Measurements from ENCODE around the gene DCD.

The DCD gene

DNA sequence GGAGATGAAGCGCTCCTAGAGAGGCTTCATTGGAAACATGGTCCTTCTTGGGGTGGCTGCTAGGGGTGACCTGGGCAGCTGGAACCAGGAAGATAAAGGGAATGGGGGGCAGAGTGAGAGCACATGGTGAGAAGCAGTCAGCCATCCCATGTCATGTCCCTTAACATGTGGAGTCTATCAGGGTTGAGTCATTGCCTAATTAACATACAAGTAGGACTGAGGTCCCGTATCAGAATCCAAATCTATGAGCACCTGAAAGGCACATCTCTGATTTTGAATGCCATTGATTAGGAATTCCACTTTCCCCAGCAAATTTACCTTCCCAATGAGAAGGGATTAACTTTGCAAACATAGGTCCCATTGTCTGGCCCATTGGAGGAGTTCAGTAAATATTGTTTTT is 39.4 kb downstream of the DCD start:
- no peaks in the 10 kb centered on the region for H3K4me1 ChIP-seq

GRCh38 chr12:54608156-54608555 is 40.0 kb downstream of the DCD start:
- no peak overlapping the region for H3K4me3 ChIP-seq (ENCODE audit: low read depth, low read length)
- no peaks in the 10 kb centered on the region for H3K4me1 ChIP-seq
- H3K27me3 ChIP-seq = peaks cover 7% of the 10 kb centered on the region; the same call in 1 of the 2 replicates
- no peaks in the 10 kb centered on the region for H3K9me3 ChIP-seq
- no peak for DNase-seq
- TF ChIP-seq, protein P1, sequence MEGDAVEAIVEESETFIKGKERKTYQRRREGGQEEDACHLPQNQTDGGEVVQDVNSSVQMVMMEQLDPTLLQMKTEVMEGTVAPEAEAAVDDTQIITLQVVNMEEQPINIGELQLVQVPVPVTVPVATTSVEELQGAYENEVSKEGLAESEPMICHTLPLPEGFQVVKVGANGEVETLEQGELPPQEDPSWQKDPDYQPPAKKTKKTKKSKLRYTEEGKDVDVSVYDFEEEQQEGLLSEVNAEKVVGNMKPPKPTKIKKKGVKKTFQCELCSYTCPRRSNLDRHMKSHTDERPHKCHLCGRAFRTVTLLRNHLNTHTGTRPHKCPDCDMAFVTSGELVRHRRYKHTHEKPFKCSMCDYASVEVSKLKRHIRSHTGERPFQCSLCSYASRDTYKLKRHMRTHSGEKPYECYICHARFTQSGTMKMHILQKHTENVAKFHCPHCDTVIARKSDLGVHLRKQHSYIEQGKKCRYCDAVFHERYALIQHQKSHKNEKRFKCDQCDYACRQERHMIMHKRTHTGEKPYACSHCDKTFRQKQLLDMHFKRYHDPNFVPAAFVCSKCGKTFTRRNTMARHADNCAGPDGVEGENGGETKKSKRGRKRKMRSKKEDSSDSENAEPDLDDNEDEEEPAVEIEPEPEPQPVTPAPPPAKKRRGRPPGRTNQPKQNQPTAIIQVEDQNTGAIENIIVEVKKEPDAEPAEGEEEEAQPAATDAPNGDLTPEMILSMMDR (IDR thresholded peaks at IDR 0.05; ENCODE audit: low read depth, low read length) = no peak
- H3K36me3 ChIP-seq = no peaks in the 10 kb centered on the region

More for the DNA sequence above, 39.4 kb downstream of the DCD start:
- Histone ChIP-seq H3K9me3 (no peaks in the 10 kb centered on the region), H3K36me3 (no peaks in the 10 kb centered on the region), H3K4me3 (ENCODE audit: low read depth, low read length) (no peak overlapping the region), H3K27me3 (peaks cover 7% of the 10 kb centered on the region; the same call in 1 of the 2 replicates)
- TF ChIP-seq, protein P1 (IDR thresholded peaks at IDR 0.05; ENCODE audit: low read depth, low read length) = no peak
- no peak for DNase-seq

DNA sequence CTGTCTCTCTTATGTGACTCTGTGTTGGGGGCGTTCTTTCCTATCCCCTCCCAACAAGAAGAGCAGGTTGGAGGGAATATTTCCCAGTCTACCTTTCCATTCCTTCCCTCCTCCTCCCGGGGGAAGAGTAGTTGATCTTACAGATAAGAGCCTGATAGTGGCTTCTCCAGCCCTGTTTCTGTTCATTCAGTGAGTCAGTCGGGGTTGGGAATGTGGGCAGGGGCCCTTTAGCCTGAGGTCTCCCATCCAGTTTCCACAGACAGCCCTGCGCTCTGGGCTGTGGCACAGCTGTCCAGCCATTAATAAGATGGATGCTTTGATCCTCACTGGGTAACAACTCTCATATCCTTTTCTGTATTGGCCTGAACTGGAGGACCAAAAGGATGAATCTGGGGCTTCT is 41.6 kb downstream of the DCD start:
- H3K4me3 ChIP-seq (ENCODE audit: low read depth, low read length) = no peak overlapping the region
- TF ChIP-seq, protein P1 (IDR thresholded peaks at IDR 0.05; ENCODE audit: low read depth, low read length) = no peak
- H3K27me3 ChIP-seq = peaks cover 7% of the 10 kb centered on the region; the same call in 1 of the 2 replicates
- DNase-seq = no peak
- H3K9me3 ChIP-seq = no peaks in the 10 kb centered on the region
- H3K4me1 ChIP-seq = no peaks in the 10 kb centered on the region
- H3K36me3 ChIP-seq = no peaks in the 10 kb centered on the region

DNA sequence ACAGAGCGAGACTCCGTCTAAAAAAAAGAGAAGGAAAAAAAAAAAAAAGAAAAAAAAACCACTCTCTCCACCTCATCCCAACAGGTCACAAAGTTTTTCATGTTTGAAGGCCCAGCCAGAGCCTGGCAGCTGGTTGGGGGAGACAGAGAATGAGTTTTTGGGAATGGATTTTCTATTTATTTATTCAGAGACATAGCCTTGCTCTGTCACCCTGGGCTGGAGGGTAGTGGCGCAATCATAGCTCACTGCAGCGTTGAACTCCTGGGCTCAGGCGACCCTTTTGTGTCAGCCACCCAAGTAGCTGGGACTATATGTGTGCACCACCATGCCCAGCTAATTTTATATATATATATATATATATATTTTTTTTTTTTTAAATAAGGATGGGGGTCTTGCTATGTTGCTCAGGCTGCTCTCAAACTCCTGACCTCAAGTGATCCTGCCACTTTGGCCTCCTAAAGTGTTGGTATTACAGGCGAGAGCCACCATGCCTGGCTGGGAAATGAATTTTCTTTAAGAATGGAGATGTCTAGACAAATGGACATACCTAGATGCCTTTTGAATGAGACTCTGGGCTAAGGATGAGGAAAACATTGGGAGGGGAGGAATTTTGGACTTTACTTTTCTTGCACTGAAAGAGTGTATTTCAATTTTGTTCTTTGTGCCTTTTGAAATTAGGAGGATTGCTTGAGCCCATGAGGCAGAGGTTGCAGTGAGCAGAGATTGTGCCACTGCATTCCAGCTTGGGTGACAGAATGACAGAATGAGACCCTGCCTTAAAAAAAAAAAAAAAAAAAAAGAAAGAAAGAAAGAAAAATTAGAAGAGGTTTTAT is 42.8 kb downstream of the DCD start:
- H3K4me3 ChIP-seq (ENCODE audit: low read depth, low read length) = no peak overlapping the region
- no peaks in the 10 kb centered on the region for H3K36me3 ChIP-seq
- H3K9me3 ChIP-seq = no peaks in the 10 kb centered on the region
- TF ChIP-seq, protein P1 (IDR thresholded peaks at IDR 0.05; ENCODE audit: low read depth, low read length) = no peak
- H3K4me1 ChIP-seq = no peaks in the 10 kb centered on the region
- H3K27me3 ChIP-seq = no peaks in the 10 kb centered on the region
- DNase-seq = no peak

DNA sequence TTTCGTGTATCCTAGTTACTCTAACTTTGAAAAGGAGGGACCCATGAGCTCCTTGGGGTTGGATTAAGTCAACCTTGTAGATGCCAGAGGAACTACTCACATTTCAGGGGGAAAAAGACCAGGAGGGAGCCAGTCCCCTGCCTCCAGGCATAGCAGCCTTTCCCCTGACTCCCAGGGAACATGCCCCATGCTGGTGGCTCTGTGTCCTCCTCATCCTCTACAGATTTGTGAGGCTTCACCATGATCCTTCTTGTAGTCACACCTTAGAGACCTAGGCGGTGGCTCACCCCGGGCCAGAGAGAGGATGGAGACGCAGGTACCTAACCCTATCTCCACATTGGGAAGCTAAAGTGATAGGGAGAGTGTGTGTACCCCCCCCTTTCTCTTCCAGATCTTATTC is 43.7 kb downstream of the DCD start:
- no peaks in the 10 kb centered on the region for H3K36me3 ChIP-seq
- TF ChIP-seq, protein P1 (IDR thresholded peaks at IDR 0.05; ENCODE audit: low read depth, low read length) = no peak
- no peaks in the 10 kb centered on the region for H3K4me1 ChIP-seq
- no peak overlapping the region for H3K4me3 ChIP-seq (ENCODE audit: low read depth, low read length)
- H3K27me3 ChIP-seq = peaks cover 3% of the 10 kb centered on the region
- no peak for DNase-seq
- H3K9me3 ChIP-seq = no peaks in the 10 kb centered on the region

- no peaks in the 10 kb centered on the region for H3K4me1 ChIP-seq
- TF ChIP-seq, protein P1 (IDR thresholded peaks at IDR 0.05; ENCODE audit: low read depth, low read length) = no peak
- no peak for DNase-seq
- H3K9me3 ChIP-seq = no peaks in the 10 kb centered on the region
- peaks cover 3% of the 10 kb centered on the region for H3K27me3 ChIP-seq
- no peak overlapping the region for H3K4me3 ChIP-seq (ENCODE audit: low read depth, low read length)
- H3K36me3 ChIP-seq = no peaks in the 10 kb centered on the region
Measured at GRCh38 chr12:54603872-54604271, 44.3 kb downstream of the DCD start.

Data from BE2C (cell line).